ENCODE results near the gene ZBTB11. TPM values are rescaled to one million over a fixed set of nuclear protein-coding genes. Genes with fewer than 3 reads are reported as not detected.

The ZBTB11 gene
- total RNA-seq, 1 experiment from 2014 or later, result 20.4 TPM

GRCh38 chr3:101623656-101624055 lies 53.3 kb downstream of the ZBTB11 start:
- Histone ChIP-seq H2AFZ (ENCODE audit: low read depth, low read length, poor library complexity, severe bottlenecking) (no peak overlapping the region), H3K4me1 (ENCODE audit: control insufficient read depth in 1 of 2, insufficient read depth in 2 of 2, low read length in 2 of 2) (no peaks in the 10 kb centered on the region), H3K27ac (ENCODE audit: low read depth, low read length) (no peak overlapping the region), H3K27me3 (ENCODE audit: insufficient read depth, low read length) (no peaks in the 10 kb centered on the region), H3K79me2 (ENCODE audit: insufficient read depth, low read length) (no peaks in the 10 kb centered on the region), H3K9ac (ENCODE audit: low read length) (no peak overlapping the region), H3K4me3 (replicated peaks in 1 of 2; ENCODE audit: low read depth in 1 of 2, low read length in 2 of 2) (no peak overlapping the region), H3K36me3 (ENCODE audit: control insufficient read depth in 1 of 2, insufficient read depth in 2 of 2, low read length in 2 of 2) (no peaks in the 10 kb centered on the region), H3K9me3 (ENCODE audit: control insufficient read depth in 1 of 2, insufficient read depth in 1 of 2, low read depth in 1 of 2, low read length in 2 of 2) (no peaks in the 10 kb centered on the region; a peak in 1 of 4 replicates), H4K20me1 (ENCODE audit: insufficient read depth) (no peaks in the 10 kb centered on the region), H3K9me2 (ENCODE audit: insufficient read depth) (no peaks in the 10 kb centered on the region), H3K4me2 (ENCODE audit: low read length) (no peak overlapping the region)
- POLR2A ChIA-PET, result no interaction called here
- intact Hi-C loops (cut with micrococcal nuclease), result no loop called here
- no peak for DNase-seq (ENCODE audit: low read depth, low spot score)
- no peak for ATAC-seq
- no TSS peak for BruUV-seq (replicated peaks)
- RAD21 ChIA-PET (ENCODE audit: low non-redundant PET in 1 of 2, low total read pairs in 2 of 2, uncharacterized antibody in 2 of 2, unreplicated experiment in 2 of 2), result no interaction called here
- TF ChIP-seq, protein P1, sequence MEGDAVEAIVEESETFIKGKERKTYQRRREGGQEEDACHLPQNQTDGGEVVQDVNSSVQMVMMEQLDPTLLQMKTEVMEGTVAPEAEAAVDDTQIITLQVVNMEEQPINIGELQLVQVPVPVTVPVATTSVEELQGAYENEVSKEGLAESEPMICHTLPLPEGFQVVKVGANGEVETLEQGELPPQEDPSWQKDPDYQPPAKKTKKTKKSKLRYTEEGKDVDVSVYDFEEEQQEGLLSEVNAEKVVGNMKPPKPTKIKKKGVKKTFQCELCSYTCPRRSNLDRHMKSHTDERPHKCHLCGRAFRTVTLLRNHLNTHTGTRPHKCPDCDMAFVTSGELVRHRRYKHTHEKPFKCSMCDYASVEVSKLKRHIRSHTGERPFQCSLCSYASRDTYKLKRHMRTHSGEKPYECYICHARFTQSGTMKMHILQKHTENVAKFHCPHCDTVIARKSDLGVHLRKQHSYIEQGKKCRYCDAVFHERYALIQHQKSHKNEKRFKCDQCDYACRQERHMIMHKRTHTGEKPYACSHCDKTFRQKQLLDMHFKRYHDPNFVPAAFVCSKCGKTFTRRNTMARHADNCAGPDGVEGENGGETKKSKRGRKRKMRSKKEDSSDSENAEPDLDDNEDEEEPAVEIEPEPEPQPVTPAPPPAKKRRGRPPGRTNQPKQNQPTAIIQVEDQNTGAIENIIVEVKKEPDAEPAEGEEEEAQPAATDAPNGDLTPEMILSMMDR (IDR thresholded peaks at IDR 0.05 in 2 of 3, conservative IDR thresholded peaks at IDR 0.05 in 1 of 3; ENCODE audit: borderline replicate concordance in 1 of 3, insufficient read depth in 1 of 3, low read depth in 2 of 3, low read length in 2 of 3), result no peak
- TF ChIP-seq FOSL1 (IDR thresholded peaks at IDR 0.05; ENCODE audit: low read depth) (no peak), RAD21 (IDR thresholded peaks at IDR 0.05; ENCODE audit: low read depth) (no peak), TCF7L2 (IDR thresholded peaks at IDR 0.05; ENCODE audit: borderline replicate concordance, extremely low read depth, insufficient read depth, insufficient read length) (no peak), SIN3A (IDR thresholded peaks at IDR 0.05; ENCODE audit: low read depth) (no peak), ELF1 (IDR thresholded peaks at IDR 0.05; ENCODE audit: borderline replicate concordance, low read depth) (no peak), SRF (IDR thresholded peaks at IDR 0.05; ENCODE audit: low read depth) (no peak), EZH2phosphoT487 (IDR thresholded peaks at IDR 0.05; ENCODE audit: borderline replicate concordance) (no peak)
- TF ChIP-seq, protein P2, sequence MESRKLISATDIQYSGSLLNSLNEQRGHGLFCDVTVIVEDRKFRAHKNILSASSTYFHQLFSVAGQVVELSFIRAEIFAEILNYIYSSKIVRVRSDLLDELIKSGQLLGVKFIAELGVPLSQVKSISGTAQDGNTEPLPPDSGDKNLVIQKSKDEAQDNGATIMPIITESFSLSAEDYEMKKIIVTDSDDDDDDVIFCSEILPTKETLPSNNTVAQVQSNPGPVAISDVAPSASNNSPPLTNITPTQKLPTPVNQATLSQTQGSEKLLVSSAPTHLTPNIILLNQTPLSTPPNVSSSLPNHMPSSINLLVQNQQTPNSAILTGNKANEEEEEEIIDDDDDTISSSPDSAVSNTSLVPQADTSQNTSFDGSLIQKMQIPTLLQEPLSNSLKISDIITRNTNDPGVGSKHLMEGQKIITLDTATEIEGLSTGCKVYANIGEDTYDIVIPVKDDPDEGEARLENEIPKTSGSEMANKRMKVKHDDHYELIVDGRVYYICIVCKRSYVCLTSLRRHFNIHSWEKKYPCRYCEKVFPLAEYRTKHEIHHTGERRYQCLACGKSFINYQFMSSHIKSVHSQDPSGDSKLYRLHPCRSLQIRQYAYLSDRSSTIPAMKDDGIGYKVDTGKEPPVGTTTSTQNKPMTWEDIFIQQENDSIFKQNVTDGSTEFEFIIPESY (IDR thresholded peaks at IDR 0.05; ENCODE audit: extremely low read depth, insufficient replicate concordance, low read length), result no peak
- CTCF ChIA-PET, result no interaction called here
